Panc1 (cell line): ENCODE results near the gene LRRFIP1. TPM values are rescaled to one million over a fixed set of nuclear protein-coding genes. Genes with fewer than 3 reads are reported as not detected.

Experiments
- ATAC-seq: fragments of 200-7000 bp; cut with Tn5 transposase; 2 replicates; pipeline ENCODE4 v1.9.1; 2020; ENCODE audit warnings: mild to moderate bottlenecking, moderate library complexity
- BruUV-seq: library from RNA; stranded (reverse); fragments of 400-500 nt; replicated peaks from 2 replicates; lab custom pipeline; 2021; lab: Mats Ljungman, UMichigan
- CTCF ChIA-PET: fragments of 300-600 bp; sonication (Branson Sonifier 250); formaldehyde crosslinking; loops from one replicate; lab custom pipeline; 2022; ENCODE audit warnings: antibody characterized with exemption; lab: Charles Lee
- POLR2A ChIA-PET: fragments of 300-600 bp; sonication (Branson Sonifier 250); formaldehyde crosslinking; loops from one replicate; lab custom pipeline; 2022; ENCODE audit warnings: antibody characterized with exemption; lab: Charles Lee
- DNase-seq: peaks from one replicate; pipeline ENCODE4 v3.0.0-alpha.2; 2010; ENCODE audit warnings: low read depth, low spot score
- H3K27ac ChIP-seq: 2 replicates; pipeline ENCODE4 v1.5.1; 2011; ENCODE audit warnings: mild to moderate bottlenecking, low read length, inconsistent platforms
- H3K27me3 ChIP-seq: fragments of 200-500 bp; sonication (Bioruptor generic); 2 replicates; pipeline ENCODE4 v1.6.0; 2014; ENCODE audit warnings: low read length, inconsistent platforms; ENCODE audit not compliant: control insufficient read depth, insufficient read depth
- H3K36me3 ChIP-seq: fragments of 200-500 bp; sonication (Bioruptor generic); 2 replicates; pipeline ENCODE4 v1.5.1; 2014; ENCODE audit warnings: inconsistent platforms, mild to moderate bottlenecking, low read length, moderate library complexity; ENCODE audit not compliant: control insufficient read depth, insufficient read depth
- H3K4me1 ChIP-seq: 2 replicates; pipeline ENCODE4 v1.5.1; 2011; ENCODE audit warnings: inconsistent platforms, mild to moderate bottlenecking, low read length, moderate library complexity; ENCODE audit not compliant: control insufficient read depth, insufficient read depth
- H3K4me3 ChIP-seq, 2 experiments: 2 replicates each; pipeline ENCODE4 v1.5.1; 2011 to 2012; ENCODE audit warnings: low read depth in 2 of 2, low read length in 2 of 2, mild to moderate bottlenecking in 2 of 2, inconsistent platforms in 1 of 2, moderate library complexity in 1 of 2
- H3K9me3 ChIP-seq: fragments of 200-500 bp; sonication (Bioruptor generic); 2 replicates; pipeline ENCODE4 v1.5.1; 2014; ENCODE audit warnings: low read depth, mild to moderate bottlenecking, inconsistent platforms, low read length, moderate library complexity; ENCODE audit not compliant: control insufficient read depth, insufficient read depth
- CTCF ChIP-seq: fragments of 450-650 bp; IDR thresholded peaks from 2 replicates; pipeline ENCODE4 v1.5.1; 2017; ENCODE audit warnings: mild to moderate bottlenecking
- POLR2AphosphoS5 ChIP-seq: IDR thresholded peaks from 2 replicates; pipeline ENCODE4 v1.6.1; 2012; ENCODE audit warnings: mild to moderate bottlenecking, low read depth, low read length, moderate library complexity
- SIN3A ChIP-seq: IDR thresholded peaks from 2 replicates; pipeline ENCODE4 v1.6.1; 2012; ENCODE audit warnings: low read depth, mild to moderate bottlenecking, low read length, moderate library complexity, borderline replicate concordance; ENCODE audit not compliant: insufficient read depth
- TCF7L2 ChIP-seq: IDR thresholded peaks from 2 replicates; pipeline ENCODE4 v1.6.1; 2011; ENCODE audit warnings: mild to moderate bottlenecking, low read depth, low read length, inconsistent platforms
- in situ Hi-C: cut with HindIII; loops from 2 replicates; pipeline ENCODE4 v1.10.0; 2016; ENCODE audit warnings: low sequenced_read_pairs, low pct_unique_long_range_greater_than_20kb
- intact Hi-C: fragments of 100-400 bp; cut with micrococcal nuclease; formaldehyde crosslinking; loops from one replicate; pipeline ENCODE4 v1.10.0; 2022; ENCODE audit not compliant: unreplicated experiment
- total RNA-seq: library from RNA; stranded (reverse); gene quantifications from one replicate; pipeline ENCODE4 v1.2.1, GENCODE V29; 2021; ENCODE audit not compliant: unreplicated experiment
- TF ChIP-seq, protein P1 (sequence below), 2 experiments: IDR thresholded peaks; 2 replicates each; pipeline ENCODE4 v1.6.1; 2011 to 2012; ENCODE audit warnings: low read depth in 2 of 2, control low read depth in 1 of 2, low read length in 1 of 2, mild to moderate bottlenecking in 1 of 2, moderate library complexity in 1 of 2; ENCODE audit not compliant: insufficient read depth in 1 of 2

The LRRFIP1 gene
- total RNA-seq, 1 experiment from 2014 or later: 121 TPM

DNA sequence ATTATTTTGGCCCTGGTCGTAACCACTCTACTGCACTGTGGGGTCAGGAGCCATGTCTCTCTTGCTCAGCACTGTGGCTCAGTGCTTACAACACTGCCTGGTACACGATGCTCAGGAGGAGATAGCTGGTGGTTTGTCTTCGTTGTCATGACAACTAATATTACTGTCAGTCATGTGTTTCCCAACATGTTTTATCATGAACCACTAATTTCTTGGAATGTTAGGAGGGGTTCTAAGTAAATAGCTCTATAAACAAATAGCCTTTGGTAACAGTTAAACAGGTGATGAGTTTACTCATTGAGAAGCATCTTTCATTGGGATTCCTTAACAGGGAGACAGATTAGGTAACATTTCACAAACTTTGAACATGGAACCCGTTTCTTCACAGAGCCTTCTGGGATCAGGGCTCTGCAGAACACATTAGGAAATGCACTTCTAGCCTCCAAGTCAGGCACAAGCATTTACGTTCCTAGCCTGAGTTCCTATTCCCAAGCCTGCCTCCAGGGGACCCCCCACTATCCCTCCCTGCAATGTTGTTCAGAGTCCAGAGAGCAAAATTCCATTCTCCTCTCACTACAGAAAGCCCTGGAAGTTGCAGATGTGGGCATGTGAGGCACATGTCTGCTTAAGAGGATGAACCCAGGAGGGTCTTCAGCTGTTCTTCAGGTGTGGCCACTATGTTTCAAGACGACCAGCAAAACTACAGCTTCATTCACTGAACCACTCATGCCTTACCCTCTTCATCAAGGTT, 164.8 kb downstream of the LRRFIP1 start:
- no peak for DNase-seq
- H3K27ac ChIP-seq: no peak overlapping the region
- TF ChIP-seq SIN3A: no peak
- TF ChIP-seq CTCF: no peak
- TF ChIP-seq TCF7L2: no peak
- TF ChIP-seq POLR2AphosphoS5: no peak
- TF ChIP-seq, protein P1, sequence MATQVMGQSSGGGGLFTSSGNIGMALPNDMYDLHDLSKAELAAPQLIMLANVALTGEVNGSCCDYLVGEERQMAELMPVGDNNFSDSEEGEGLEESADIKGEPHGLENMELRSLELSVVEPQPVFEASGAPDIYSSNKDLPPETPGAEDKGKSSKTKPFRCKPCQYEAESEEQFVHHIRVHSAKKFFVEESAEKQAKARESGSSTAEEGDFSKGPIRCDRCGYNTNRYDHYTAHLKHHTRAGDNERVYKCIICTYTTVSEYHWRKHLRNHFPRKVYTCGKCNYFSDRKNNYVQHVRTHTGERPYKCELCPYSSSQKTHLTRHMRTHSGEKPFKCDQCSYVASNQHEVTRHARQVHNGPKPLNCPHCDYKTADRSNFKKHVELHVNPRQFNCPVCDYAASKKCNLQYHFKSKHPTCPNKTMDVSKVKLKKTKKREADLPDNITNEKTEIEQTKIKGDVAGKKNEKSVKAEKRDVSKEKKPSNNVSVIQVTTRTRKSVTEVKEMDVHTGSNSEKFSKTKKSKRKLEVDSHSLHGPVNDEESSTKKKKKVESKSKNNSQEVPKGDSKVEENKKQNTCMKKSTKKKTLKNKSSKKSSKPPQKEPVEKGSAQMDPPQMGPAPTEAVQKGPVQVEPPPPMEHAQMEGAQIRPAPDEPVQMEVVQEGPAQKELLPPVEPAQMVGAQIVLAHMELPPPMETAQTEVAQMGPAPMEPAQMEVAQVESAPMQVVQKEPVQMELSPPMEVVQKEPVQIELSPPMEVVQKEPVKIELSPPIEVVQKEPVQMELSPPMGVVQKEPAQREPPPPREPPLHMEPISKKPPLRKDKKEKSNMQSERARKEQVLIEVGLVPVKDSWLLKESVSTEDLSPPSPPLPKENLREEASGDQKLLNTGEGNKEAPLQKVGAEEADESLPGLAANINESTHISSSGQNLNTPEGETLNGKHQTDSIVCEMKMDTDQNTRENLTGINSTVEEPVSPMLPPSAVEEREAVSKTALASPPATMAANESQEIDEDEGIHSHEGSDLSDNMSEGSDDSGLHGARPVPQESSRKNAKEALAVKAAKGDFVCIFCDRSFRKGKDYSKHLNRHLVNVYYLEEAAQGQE (IDR thresholded peaks at IDR 0.05; ENCODE audit: insufficient read depth in 1 of 2, low read depth in 2 of 2, low read length in 1 of 2): no peak
- in situ Hi-C loops: no loop called here
- peak; percentile 72; the same call in 1 of the 2 replicates for ATAC-seq
- H3K9me3 ChIP-seq: no peaks in the 10 kb centered on the region
- POLR2A ChIA-PET: no interaction called here
- H3K36me3 ChIP-seq: no peaks in the 10 kb centered on the region
- no TSS peak for BruUV-seq
- no peaks in the 10 kb centered on the region for H3K4me1 ChIP-seq
- CTCF ChIA-PET: no interaction called here
- H3K27me3 ChIP-seq: no peaks in the 10 kb centered on the region
- intact Hi-C loops: no loop called here
- no peak overlapping the region for H3K4me3 ChIP-seq

GRCh38 chr2:237797253-237797652, 169.9 kb downstream of the LRRFIP1 start:
- intact Hi-C loops (no loop called here), in situ Hi-C loops (no loop called here)
- no peak overlapping the region for H3K4me3 ChIP-seq
- no peaks in the 10 kb centered on the region for H3K27me3 ChIP-seq
- H3K4me1 ChIP-seq: no peaks in the 10 kb centered on the region
- no peak for ATAC-seq
- no peak overlapping the region for H3K27ac ChIP-seq
- TF ChIP-seq, protein P1 (IDR thresholded peaks at IDR 0.05; ENCODE audit: insufficient read depth in 1 of 2, low read depth in 2 of 2, low read length in 1 of 2): no peak
- TF ChIP-seq CTCF: no peak
- TF ChIP-seq TCF7L2: no peak
- TF ChIP-seq POLR2AphosphoS5: no peak
- POLR2A ChIA-PET: no interaction called here
- no TSS peak for BruUV-seq
- no peaks in the 10 kb centered on the region for H3K9me3 ChIP-seq
- no peak for DNase-seq
- no peaks in the 10 kb centered on the region for H3K36me3 ChIP-seq
- CTCF ChIA-PET: no interaction called here
